WERI-Rb-1 (cell line): ENCODE results near the gene YAF2.

ENCODE experiments used
- DNase-seq: peaks from one replicate; pipeline ENCODE4 v3.0.0-alpha.2; 2020
- H3K27ac ChIP-seq: fragments of 250-450 bp; sonication (Bioruptor Pico); 2 replicates; pipeline ENCODE4 v1.5.1; 2020; ENCODE audit warnings: mild to moderate bottlenecking, moderate library complexity
- H3K27me3 ChIP-seq: fragments of 250-450 bp; sonication (Bioruptor Pico); 2 replicates; pipeline ENCODE4 v1.5.1; 2021; ENCODE audit warnings: mild to moderate bottlenecking, low read depth, moderate library complexity; ENCODE audit not compliant: insufficient read depth, severe bottlenecking
- H3K36me3 ChIP-seq: fragments of 250-450 bp; sonication (Bioruptor Pico); 2 replicates; pipeline ENCODE4 v1.5.1; 2020; ENCODE audit warnings: mild to moderate bottlenecking, moderate library complexity
- H3K4me3 ChIP-seq: 2 replicates; pipeline ENCODE4 v1.5.1; 2011; ENCODE audit warnings: low read depth, mild to moderate bottlenecking, control low read depth, low read length
- H3K9me3 ChIP-seq: fragments of 250-450 bp; sonication (Bioruptor Pico); 2 replicates; pipeline ENCODE4 v1.5.1; 2021; ENCODE audit warnings: mild to moderate bottlenecking, moderate library complexity; ENCODE audit not compliant: severe bottlenecking
- TF ChIP-seq, protein P1 (sequence below): IDR thresholded peaks from 2 replicates; pipeline ENCODE4 v1.5.1; 2011; ENCODE audit warnings: low read depth, mild to moderate bottlenecking, control low read depth, inconsistent platforms, low read length

YAF2 gene

DNA sequence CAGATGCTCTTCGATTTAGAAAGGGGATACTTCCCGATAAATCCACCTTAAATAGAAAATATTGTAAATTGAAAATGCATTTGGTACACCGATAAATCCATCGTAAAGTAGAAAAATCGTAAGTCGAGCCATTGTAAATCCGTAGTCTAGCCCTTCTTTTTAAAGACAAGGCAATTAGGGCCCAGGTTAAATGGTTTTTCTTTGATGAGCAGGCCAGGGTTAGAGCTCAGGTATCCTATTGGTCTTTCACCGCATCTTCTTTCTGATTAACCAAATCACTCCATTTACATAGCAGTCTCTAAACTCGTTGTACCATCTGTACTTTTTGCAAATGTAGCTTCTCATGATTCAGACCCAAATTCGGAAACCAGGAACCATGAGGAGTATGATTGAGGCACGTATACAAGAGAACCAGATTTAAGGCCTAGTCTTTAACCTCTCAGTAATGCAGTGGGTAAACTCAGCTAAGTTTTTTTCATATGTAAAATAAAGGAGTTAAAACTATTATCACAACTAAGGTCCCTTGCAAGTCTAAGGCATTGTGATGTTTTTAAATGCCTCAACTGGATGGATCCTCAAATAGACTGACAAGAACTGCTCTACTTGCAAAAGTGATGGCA is 2.2 kb upstream of the YAF2 start:
- H3K27ac ChIP-seq: no peak overlapping the region
- no peaks in the 10 kb centered on the region for H3K9me3 ChIP-seq
- H3K36me3 ChIP-seq: peaks cover 6% of the 10 kb centered on the region
- no peak for DNase-seq
- H3K4me3 ChIP-seq: no peak overlapping the region
- TF ChIP-seq, protein P1, sequence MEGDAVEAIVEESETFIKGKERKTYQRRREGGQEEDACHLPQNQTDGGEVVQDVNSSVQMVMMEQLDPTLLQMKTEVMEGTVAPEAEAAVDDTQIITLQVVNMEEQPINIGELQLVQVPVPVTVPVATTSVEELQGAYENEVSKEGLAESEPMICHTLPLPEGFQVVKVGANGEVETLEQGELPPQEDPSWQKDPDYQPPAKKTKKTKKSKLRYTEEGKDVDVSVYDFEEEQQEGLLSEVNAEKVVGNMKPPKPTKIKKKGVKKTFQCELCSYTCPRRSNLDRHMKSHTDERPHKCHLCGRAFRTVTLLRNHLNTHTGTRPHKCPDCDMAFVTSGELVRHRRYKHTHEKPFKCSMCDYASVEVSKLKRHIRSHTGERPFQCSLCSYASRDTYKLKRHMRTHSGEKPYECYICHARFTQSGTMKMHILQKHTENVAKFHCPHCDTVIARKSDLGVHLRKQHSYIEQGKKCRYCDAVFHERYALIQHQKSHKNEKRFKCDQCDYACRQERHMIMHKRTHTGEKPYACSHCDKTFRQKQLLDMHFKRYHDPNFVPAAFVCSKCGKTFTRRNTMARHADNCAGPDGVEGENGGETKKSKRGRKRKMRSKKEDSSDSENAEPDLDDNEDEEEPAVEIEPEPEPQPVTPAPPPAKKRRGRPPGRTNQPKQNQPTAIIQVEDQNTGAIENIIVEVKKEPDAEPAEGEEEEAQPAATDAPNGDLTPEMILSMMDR: no peak
- no peaks in the 10 kb centered on the region for H3K27me3 ChIP-seq

DNA sequence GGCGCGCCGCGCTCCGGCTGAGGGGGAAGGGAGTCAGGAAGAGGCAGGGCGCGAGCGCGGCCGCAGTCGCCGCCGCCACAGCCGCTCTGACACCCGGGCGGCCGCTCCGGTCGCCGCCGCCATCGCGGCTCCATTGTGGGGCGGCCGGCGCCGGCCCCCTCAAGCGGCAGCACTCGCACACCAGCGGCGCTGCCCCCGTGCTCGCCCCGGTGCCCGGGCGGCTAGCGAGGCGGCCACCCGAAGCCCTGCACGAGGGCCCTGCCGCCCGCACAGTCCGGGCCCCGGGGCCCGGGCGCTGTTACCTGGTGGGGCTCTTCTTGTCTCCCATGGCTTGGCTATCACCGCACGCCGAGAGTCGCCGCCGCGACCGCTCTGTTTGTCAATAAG is 202 bp downstream of the YAF2 start:
- TF ChIP-seq, protein P1: no peak
- Histone ChIP-seq H3K27me3 (no peaks in the 10 kb centered on the region), H3K9me3 (no peaks in the 10 kb centered on the region)

DNA sequence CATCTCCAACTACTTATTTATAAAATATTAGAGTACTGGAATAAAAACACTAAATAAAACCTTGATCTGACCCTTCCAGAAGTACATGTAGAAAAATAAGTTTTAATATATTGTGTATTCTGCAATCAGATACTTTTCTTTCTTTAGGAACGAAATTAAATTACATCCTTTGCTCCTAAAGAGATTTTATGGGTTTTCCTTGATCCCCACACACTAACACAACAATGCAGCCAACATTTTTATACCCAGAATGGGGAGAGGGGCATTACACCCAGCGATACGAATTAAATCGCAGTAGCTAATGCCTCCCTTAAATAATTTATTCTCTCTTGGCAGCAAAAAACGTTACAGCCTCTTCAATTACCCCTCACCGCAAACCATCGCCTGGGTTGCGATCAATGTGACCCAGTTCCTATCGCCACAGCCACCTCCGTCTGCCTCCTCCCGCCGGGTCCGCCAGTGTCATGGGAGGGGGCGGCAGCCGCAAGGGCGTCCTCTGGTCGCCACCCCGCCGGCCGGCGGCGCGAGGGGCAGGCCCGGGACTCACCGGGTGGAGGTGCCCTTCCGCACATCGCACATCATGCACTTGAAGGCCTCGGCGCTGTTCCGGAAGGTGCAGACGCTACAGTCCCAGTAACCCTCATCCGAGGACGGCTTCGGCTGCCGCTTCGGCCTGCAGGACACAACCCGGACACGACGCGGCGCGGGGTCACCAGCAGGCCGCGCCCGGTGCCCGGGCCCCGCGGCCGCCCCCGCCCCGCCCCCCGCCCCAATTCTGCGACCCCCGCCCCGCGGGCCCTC is 796 bp downstream of the YAF2 start:
- peak overlapping the region; percentile 89 for H3K4me3 ChIP-seq
- TF ChIP-seq, protein P1: peak; percentile 72
- H3K36me3 ChIP-seq: peaks cover 27% of the 10 kb centered on the region
- peak; percentile 84 for DNase-seq
- no peaks in the 10 kb centered on the region for H3K27me3 ChIP-seq
- H3K27ac ChIP-seq: peak overlapping the region; percentile 96
- no peaks in the 10 kb centered on the region for H3K9me3 ChIP-seq

More for the DNA sequence above, 202 bp downstream of the YAF2 start:
- Histone ChIP-seq H3K4me3 (peak overlapping the region; percentile 89), H3K36me3 (peaks cover 27% of the 10 kb centered on the region), H3K27ac (peak overlapping the region; percentile 96)
- DNase-seq: no peak

DNA sequence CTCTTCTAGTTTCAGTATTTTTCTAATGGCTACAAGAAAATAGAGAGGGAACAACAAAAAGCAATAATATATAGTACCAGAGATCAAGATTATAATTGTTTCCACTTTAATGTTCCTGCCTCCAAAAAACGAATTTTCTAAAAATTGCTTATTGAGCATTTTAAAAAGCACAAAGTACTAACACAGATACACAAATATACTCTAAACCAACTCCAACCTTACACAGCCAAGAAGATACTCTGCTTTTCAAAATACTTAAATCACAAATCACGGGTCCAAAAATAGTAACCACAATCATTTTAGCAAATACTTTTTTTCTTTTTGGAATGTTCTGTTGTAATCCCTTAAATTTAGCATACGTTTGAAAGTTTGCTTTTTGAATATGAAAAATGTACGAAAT is 2.0 kb downstream of the YAF2 start:
- Histone ChIP-seq H3K9me3 (no peaks in the 10 kb centered on the region), H3K27me3 (no peaks in the 10 kb centered on the region), H3K4me3 (no peak overlapping the region), H3K27ac (no peak overlapping the region), H3K36me3 (peaks cover 27% of the 10 kb centered on the region)
- no peak for DNase-seq
- TF ChIP-seq, protein P1: no peak

DNA sequence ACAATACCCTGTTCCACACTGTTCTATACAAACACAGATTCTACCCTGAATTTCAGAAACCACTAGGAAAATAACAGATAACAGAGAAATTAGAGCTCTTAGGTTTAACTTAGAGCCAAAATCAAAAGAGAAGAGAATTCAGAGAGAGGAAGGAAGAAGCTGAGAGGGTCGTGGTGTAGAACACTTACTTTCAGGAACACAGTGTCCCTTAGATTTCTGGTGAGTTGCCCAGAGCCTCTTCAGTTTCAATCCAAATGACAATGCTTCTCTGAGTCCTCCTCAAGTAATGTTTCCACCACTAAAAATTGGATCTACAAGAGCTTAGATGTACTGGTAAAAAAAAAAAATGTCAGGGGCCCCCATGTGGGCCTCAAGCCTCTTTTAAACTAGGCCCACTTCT is 2.6 kb downstream of the YAF2 start:
- Histone ChIP-seq H3K9me3 (no peaks in the 10 kb centered on the region), H3K36me3 (peaks cover 31% of the 10 kb centered on the region), H3K27ac (no peak overlapping the region), H3K4me3 (no peak overlapping the region), H3K27me3 (no peaks in the 10 kb centered on the region)
- DNase-seq: no peak
- TF ChIP-seq, protein P1: no peak
